Fibroblast of lung (primary cell): Measurements from ENCODE around the gene ETNK2. TPM values are rescaled to one million over a fixed set of nuclear protein-coding genes. Genes with fewer than 3 reads are reported as not detected.

Experiments
- DNase-seq, 2 donors: peaks; one replicate each; pipeline versions ENCODE4 v3.0.0 to v3.0.0-alpha.2; 2010; ENCODE audit warnings: low read depth in 2 of 2
- H2AFZ ChIP-seq: 2 replicates; pipeline ENCODE4 v1.5.1; 2012; ENCODE audit warnings: low read length, control low read depth, inconsistent platforms
- H3K27ac ChIP-seq: 2 replicates; pipeline ENCODE4 v1.5.1; 2011; ENCODE audit warnings: low read length, control low read depth; ENCODE audit not compliant: insufficient read depth
- H3K27me3 ChIP-seq: 2 replicates; pipeline ENCODE4 v1.5.1; 2011; ENCODE audit warnings: mild to moderate bottlenecking, low read length; ENCODE audit not compliant: control insufficient read depth, insufficient read depth
- H3K36me3 ChIP-seq: 2 replicates; pipeline ENCODE4 v1.5.1; 2011; ENCODE audit warnings: low read length; ENCODE audit not compliant: control insufficient read depth, insufficient read depth
- H3K4me1 ChIP-seq: 2 replicates; pipeline ENCODE4 v1.5.1; 2011; ENCODE audit warnings: low read length; ENCODE audit not compliant: control insufficient read depth, insufficient read depth; ENCODE audit errors: extremely low read depth
- H3K4me2 ChIP-seq: 2 replicates; pipeline ENCODE4 v1.5.1; 2011; ENCODE audit warnings: low read length, control low read depth; ENCODE audit not compliant: insufficient read depth; ENCODE audit errors: extremely low read depth
- H3K4me3 ChIP-seq, 4 experiments: fragments of 200-600 bp in 1 of 4; sonication (generic) in 1 of 4; replicated peaks in 1 of 4; 2 replicates each; pipeline ENCODE4 v1.5.1; 2011 to 2016; ENCODE audit warnings: low read length in 4 of 4, low read depth in 3 of 4, mild to moderate bottlenecking in 3 of 4, control low read depth in 2 of 4, inconsistent platforms in 1 of 4, mixed read lengths in 1 of 4; ENCODE audit not compliant: insufficient read depth in 1 of 4; ENCODE audit errors: control extremely low read depth in 1 of 4
- H3K79me2 ChIP-seq: 2 replicates; pipeline ENCODE4 v1.5.1; 2012; ENCODE audit warnings: mild to moderate bottlenecking, low read length, inconsistent platforms; ENCODE audit not compliant: control insufficient read depth, insufficient read depth
- H3K9ac ChIP-seq: 2 replicates; pipeline ENCODE4 v1.5.1; 2011; ENCODE audit warnings: mild to moderate bottlenecking, low read length, control low read depth; ENCODE audit not compliant: insufficient read depth
- H3K9me3 ChIP-seq: 2 replicates; pipeline ENCODE4 v1.5.1; 2012; ENCODE audit warnings: low read depth, low read length; ENCODE audit not compliant: control insufficient read depth, insufficient read depth
- H4K20me1 ChIP-seq: 2 replicates; pipeline ENCODE4 v1.5.1; 2011; ENCODE audit warnings: low read length; ENCODE audit not compliant: control insufficient read depth, insufficient read depth; ENCODE audit errors: extremely low read depth
- EZH2 ChIP-seq: IDR thresholded peaks from 2 replicates; pipeline ENCODE4 v1.5.1; 2012; ENCODE audit warnings: low read length, control low read depth, mild to moderate bottlenecking; ENCODE audit errors: missing control alignments
- polyA plus RNA-seq, 2 donors: library from polyadenylated mRNA; depleted of rRNA in 1 of 2; stranded (reverse) in 1 of 2; unstranded in 1 of 2; fragments of >200 nt; gene quantifications; 2 replicates each; pipeline ENCODE4 v1.2.1, GENCODE V29; 2011 to 2012; ENCODE audit warnings: missing spikeins in 1 of 2
- total RNA-seq: library from RNA; depleted of rRNA; stranded (reverse); fragments of >200 nt; gene quantifications from 2 replicates; pipeline ENCODE4 v1.2.1, GENCODE V29; 2014
- TF ChIP-seq, protein P1 (sequence below), 2 donors: IDR thresholded peaks in 1 of 2; conservative IDR thresholded peaks in 1 of 2; 1 replicate in 1 of 2; 2 replicates in 1 of 2; pipeline ENCODE4 v1.5.1; 2011 to 2012; ENCODE audit warnings: low read length in 2 of 2, control low read depth in 1 of 2, inconsistent platforms in 1 of 2, low read depth in 1 of 2, mild to moderate bottlenecking in 1 of 2

The ETNK2 gene
- total and polyA plus RNA-seq, 2 donors (not counting 1 experiment from before 2014, with no cell fraction given), result 1.7 to 4.0 TPM

DNA sequence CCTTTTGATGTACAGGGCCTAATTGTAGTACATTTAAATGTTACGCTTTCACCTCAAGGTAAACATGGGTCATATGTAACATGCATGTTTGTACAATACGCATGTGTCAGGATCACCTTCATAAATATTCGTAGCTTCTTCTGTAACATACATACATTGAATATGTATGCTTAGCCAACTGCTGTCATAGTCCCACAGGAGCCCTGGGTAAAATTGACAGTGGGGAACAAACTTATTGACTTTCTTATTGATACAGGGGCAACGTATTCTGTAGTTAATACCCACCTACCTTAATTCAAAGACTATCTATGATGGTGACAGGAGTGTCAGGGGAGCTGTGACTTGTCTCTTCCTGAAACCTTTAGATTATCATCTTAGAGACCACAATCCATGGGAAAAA lies 18.0 kb upstream of the ETNK2 start:
- Histone ChIP-seq H3K4me3 (no peak overlapping the region), H4K20me1 (no peaks in the 10 kb centered on the region), H2AFZ (no peak overlapping the region), H3K27ac (no peak overlapping the region), H3K4me1 (peaks cover 3% of the 10 kb centered on the region), H3K9ac (no peak overlapping the region), H3K9me3 (no peaks in the 10 kb centered on the region), H3K36me3 (no peaks in the 10 kb centered on the region), H3K27me3 (no peaks in the 10 kb centered on the region), H3K4me2 (no peak overlapping the region), H3K79me2 (no peaks in the 10 kb centered on the region)
- TF ChIP-seq, protein P1, sequence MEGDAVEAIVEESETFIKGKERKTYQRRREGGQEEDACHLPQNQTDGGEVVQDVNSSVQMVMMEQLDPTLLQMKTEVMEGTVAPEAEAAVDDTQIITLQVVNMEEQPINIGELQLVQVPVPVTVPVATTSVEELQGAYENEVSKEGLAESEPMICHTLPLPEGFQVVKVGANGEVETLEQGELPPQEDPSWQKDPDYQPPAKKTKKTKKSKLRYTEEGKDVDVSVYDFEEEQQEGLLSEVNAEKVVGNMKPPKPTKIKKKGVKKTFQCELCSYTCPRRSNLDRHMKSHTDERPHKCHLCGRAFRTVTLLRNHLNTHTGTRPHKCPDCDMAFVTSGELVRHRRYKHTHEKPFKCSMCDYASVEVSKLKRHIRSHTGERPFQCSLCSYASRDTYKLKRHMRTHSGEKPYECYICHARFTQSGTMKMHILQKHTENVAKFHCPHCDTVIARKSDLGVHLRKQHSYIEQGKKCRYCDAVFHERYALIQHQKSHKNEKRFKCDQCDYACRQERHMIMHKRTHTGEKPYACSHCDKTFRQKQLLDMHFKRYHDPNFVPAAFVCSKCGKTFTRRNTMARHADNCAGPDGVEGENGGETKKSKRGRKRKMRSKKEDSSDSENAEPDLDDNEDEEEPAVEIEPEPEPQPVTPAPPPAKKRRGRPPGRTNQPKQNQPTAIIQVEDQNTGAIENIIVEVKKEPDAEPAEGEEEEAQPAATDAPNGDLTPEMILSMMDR (conservative IDR thresholded peaks at IDR 0.05 in 1 of 2, IDR thresholded peaks at IDR 0.05 in 1 of 2; ENCODE audit: low read depth in 1 of 2, low read length in 2 of 2), result no peak
- DNase-seq, result no peak

- H3K9ac ChIP-seq, result no peak overlapping the region
- H2AFZ ChIP-seq, result no peak overlapping the region
- no peak overlapping the region for H3K4me2 ChIP-seq
- H3K27ac ChIP-seq, result no peak overlapping the region
- H3K4me1 ChIP-seq, result peaks cover 3% of the 10 kb centered on the region
- H3K36me3 ChIP-seq, result no peaks in the 10 kb centered on the region
- H3K4me3 ChIP-seq, result no peak overlapping the region
- H3K79me2 ChIP-seq, result no peaks in the 10 kb centered on the region
- no peaks in the 10 kb centered on the region for H4K20me1 ChIP-seq
- DNase-seq, result no peak
- H3K9me3 ChIP-seq, result no peaks in the 10 kb centered on the region
- H3K27me3 ChIP-seq, result no peaks in the 10 kb centered on the region
- no peak for TF ChIP-seq EZH2
- TF ChIP-seq, protein P1 (conservative IDR thresholded peaks at IDR 0.05 in 1 of 2, IDR thresholded peaks at IDR 0.05 in 1 of 2; ENCODE audit: low read depth in 1 of 2, low read length in 2 of 2), result no peak
Observed at GRCh38 chr1:204167730-204168129, 15.9 kb upstream of the ETNK2 start.

- Histone ChIP-seq H3K27ac (no peak within 1 kb of the TSS), H3K4me1 (no peaks in the 10 kb centered on the region), H2AFZ (no peak within 1 kb of the TSS), H3K9me3 (no peaks in the 10 kb centered on the region), H3K9ac (no peak within 1 kb of the TSS), H3K79me2 (no peaks in the 10 kb centered on the region), H3K27me3 (no peaks in the 10 kb centered on the region), H4K20me1 (no peaks in the 10 kb centered on the region), H3K4me3 (no peak within 1 kb of the TSS), H3K36me3 (no peaks in the 10 kb centered on the region), H3K4me2 (no peak within 1 kb of the TSS)
- TF ChIP-seq EZH2, result no peak
- TF ChIP-seq, protein P1 (conservative IDR thresholded peaks at IDR 0.05 in 1 of 2, IDR thresholded peaks at IDR 0.05 in 1 of 2; ENCODE audit: low read depth in 1 of 2, low read length in 2 of 2), result no peak
- no peak for DNase-seq
Observed at GRCh38 chr1:204166219-204166618, 14.4 kb upstream of the ETNK2 start, which contains the start of gene REN. Gene REN (minus strand): TSS chr1:204166337. CDS start chr1:204166293, 44 bp downstream.
